A549 treated with GW870086 at 1 μM for 4 hours (cell line): Measurements from ENCODE around the gene PKN3. TPM values are rescaled to one million over a fixed set of nuclear protein-coding genes. Genes with fewer than 3 reads are reported as not detected.

Experiments used
- total RNA-seq: library from RNA; stranded (reverse); fragments of 200-300 nt; extraction: Qiagen RNA extraction; gene quantifications from 5 replicates; pipeline ENCODE4 v1.2.3, GENCODE V29; 2022; ENCODE audit warnings: low read depth

Gene PKN3
- total RNA-seq: 13.4 to 17.1 TPM (median 14.7 TPM) in 5 replicates

GRCh38 chr9:128702445-128702948 is at the start of gene PKN3:
Gene PKN3, plus strand, starts transcription at chr9:128702503. Its CDS starts 413 bp downstream, at chr9:128702916.

GRCh38 chr9:128656416-128657343 is 45.6 kb upstream of the PKN3 start, which contains the start of gene DYNC2I2:
Gene DYNC2I2, minus strand, starts transcription at chr9:128656847. Its CDS starts 121 bp downstream, at chr9:128656726.

GRCh38 chr9:128688501-128689292 is 13.6 kb upstream of the PKN3 start, which contains the start of gene SET:
Gene SET, plus strand, starts transcription at chr9:128689222. Its CDS starts 361 bp downstream, at chr9:128689583.

GRCh38 chr9:128723866-128724743 is 21.8 kb downstream of the PKN3 start, which contains the start of gene ZDHHC12:
Gene ZDHHC12, minus strand, starts transcription at chr9:128724127. Its CDS starts 34 bp downstream, at chr9:128724093.

Other genes with a start within 250 kb of the PKN3 start
- gene ODF2, start 246.5 kb upstream of the PKN3 start, total RNA-seq: 23.3 to 29.3 TPM (median 24.9 TPM) in 5 replicates
- 26.8 to 30.6 TPM (median 28.7 TPM) in 5 replicates for gene GLE1, start 197.8 kb upstream of the PKN3 start, total RNA-seq
- 143 to 151 TPM (median 149 TPM) in 5 replicates for gene SPTAN1, start 149.9 kb upstream of the PKN3 start, total RNA-seq
- 98.2 to 144 TPM (median 134 TPM) in 5 replicates for gene DYNC2I2, start 45.7 kb upstream of the PKN3 start, total RNA-seq
- 403 to 440 TPM (median 413 TPM) in 5 replicates for gene SET, start 13.3 kb upstream of the PKN3 start, total RNA-seq
- gene ZDHHC12, start 21.6 kb downstream of the PKN3 start, total RNA-seq: 71.9 to 93.4 TPM (median 92.8 TPM) in 5 replicates
- 11.4 to 16.4 TPM (median 15.2 TPM) in 5 replicates for gene ZER1, start 69.4 kb downstream of the PKN3 start, total RNA-seq
- 17.8 to 20.8 TPM (median 19.9 TPM) in 5 replicates for gene TBC1D13, start 84.8 kb downstream of the PKN3 start, total RNA-seq
- gene ENDOG, start 116.0 kb downstream of the PKN3 start, total RNA-seq: 18.0 to 35.4 TPM (median 30.6 TPM) in 5 replicates
- 18.2 to 48.5 TPM (median 40.7 TPM) in 5 replicates for gene SPOUT1, start 127.3 kb downstream of the PKN3 start, total RNA-seq
- gene KYAT1, start 179.4 kb downstream of the PKN3 start, total RNA-seq: 9.6 to 12.9 TPM (median 11.2 TPM) in 5 replicates
- 78.7 to 100 TPM (median 97.4 TPM) in 5 replicates for gene LRRC8A, start 179.6 kb downstream of the PKN3 start, total RNA-seq
- gene PHYHD1, start 218.5 kb downstream of the PKN3 start, total RNA-seq: 0.48 TPM in 1 of 5 replicates, not detected in the others
- gene DOLK, start 245.1 kb downstream of the PKN3 start, total RNA-seq: 33.4 to 41.3 TPM (median 36.7 TPM) in 5 replicates
- gene NUP188, start 245.2 kb downstream of the PKN3 start, total RNA-seq: 37.0 to 45.2 TPM (median 38.9 TPM) in 5 replicates